Upper lobe of left lung (tissue), 6 donors: ENCODE data around the gene FANCG. TPM values are rescaled to one million over a fixed set of nuclear protein-coding genes. Genes with fewer than 3 reads are reported as not detected.

Source experiments
- ATAC-seq, 2 donors: fragments of 200-7000 bp; cut with Tn5 transposase; one replicate each; pipeline ENCODE4 v1.9.1; 2022; ENCODE audit warnings: mild to moderate bottlenecking in 2 of 2, moderate library complexity in 2 of 2; ENCODE audit not compliant: low FRiP score in 2 of 2
- DNase-seq, 2 donors: peaks; one replicate each; pipeline ENCODE4 v3.0.0-alpha.2; 2019 to 2020
- H3K27ac ChIP-seq, 4 donors: fragments of 200-600 bp; sonication (generic); one replicate each; pipeline ENCODE4 v1.5.1; 2016 to 2019
- H3K27me3 ChIP-seq, 4 donors: fragments of 200-600 bp; sonication (generic); one replicate each; pipeline ENCODE4 v1.5.1; 2017 to 2019
- H3K36me3 ChIP-seq, 4 donors: fragments of 200-600 bp; sonication (generic); one replicate each; pipeline ENCODE4 v1.5.1; 2016 to 2019
- H3K4me1 ChIP-seq, 4 donors: fragments of 200-600 bp; sonication (generic); one replicate each; pipeline ENCODE4 v1.5.1; 2018 to 2019
- H3K4me3 ChIP-seq, 4 donors: fragments of 200-600 bp; sonication (generic); one replicate each; pipeline ENCODE4 v1.5.1; 2017 to 2019; ENCODE audit warnings: mild to moderate bottlenecking in 2 of 4, moderate library complexity in 1 of 4
- H3K9me3 ChIP-seq, 4 donors: fragments of 200-600 bp; sonication (generic); one replicate each; pipeline ENCODE4 v1.5.1; 2018 to 2019
- CTCF ChIP-seq, 6 experiments: fragments of 450-650 bp in 4 of 6; fragments of 200-600 bp in 2 of 6; sonication (generic) in 2 of 6; IDR thresholded peaks; one replicate each; pipeline ENCODE4 v1.5.1; 2016 to 2019; ENCODE audit warnings: antibody characterized with exemption in 6 of 6
- EP300 ChIP-seq, 4 donors: sonication (generic); formaldehyde crosslinking; IDR thresholded peaks; one replicate each; pipeline ENCODE4 v1.5.1; 2017; ENCODE audit warnings: antibody characterized with exemption in 4 of 4, control low read depth in 2 of 4
- POLR2A ChIP-seq, 4 donors: fragments of 450-650 bp; IDR thresholded peaks; one replicate each; pipeline ENCODE4 v1.5.1; 2016 to 2017; ENCODE audit warnings: antibody characterized with exemption in 4 of 4, mild to moderate bottlenecking in 2 of 4
- POLR2AphosphoS5 ChIP-seq, 2 donors: sonication (generic); formaldehyde crosslinking; IDR thresholded peaks; one replicate each; pipeline ENCODE4 v1.5.1; 2017; ENCODE audit warnings: antibody characterized with exemption in 2 of 2
- WGBS, 2 donors: methylation state at CpG; one replicate each; pipeline ENCODE4 v1.1.5; 2017 to 2018; 5-methylcytosine and 5-hydroxymethylcytosine counted together
- total RNA-seq, 6 donors: library from RNA; depleted of rRNA in 4 of 6; stranded (reverse); fragments of >200 nt in 4 of 6; gene quantifications; one replicate each; pipeline versions ENCODE4 v1.1.0 to v1.2.1, GENCODE V29; 2016 to 2021
- donor health status: DM: no; HTN: no; CAD: no; lungs with moderate emphysema.
- donor health status: DM: no; HTN: yes; CAD: no; lungs with severe emphysema.

The FANCG gene
- total RNA-seq, result 10 to 100 TPM in 3 of 6 donors, 1 to 10 TPM in 3; 4.7 to 61.8 (median 9.1) TPM

DNA sequence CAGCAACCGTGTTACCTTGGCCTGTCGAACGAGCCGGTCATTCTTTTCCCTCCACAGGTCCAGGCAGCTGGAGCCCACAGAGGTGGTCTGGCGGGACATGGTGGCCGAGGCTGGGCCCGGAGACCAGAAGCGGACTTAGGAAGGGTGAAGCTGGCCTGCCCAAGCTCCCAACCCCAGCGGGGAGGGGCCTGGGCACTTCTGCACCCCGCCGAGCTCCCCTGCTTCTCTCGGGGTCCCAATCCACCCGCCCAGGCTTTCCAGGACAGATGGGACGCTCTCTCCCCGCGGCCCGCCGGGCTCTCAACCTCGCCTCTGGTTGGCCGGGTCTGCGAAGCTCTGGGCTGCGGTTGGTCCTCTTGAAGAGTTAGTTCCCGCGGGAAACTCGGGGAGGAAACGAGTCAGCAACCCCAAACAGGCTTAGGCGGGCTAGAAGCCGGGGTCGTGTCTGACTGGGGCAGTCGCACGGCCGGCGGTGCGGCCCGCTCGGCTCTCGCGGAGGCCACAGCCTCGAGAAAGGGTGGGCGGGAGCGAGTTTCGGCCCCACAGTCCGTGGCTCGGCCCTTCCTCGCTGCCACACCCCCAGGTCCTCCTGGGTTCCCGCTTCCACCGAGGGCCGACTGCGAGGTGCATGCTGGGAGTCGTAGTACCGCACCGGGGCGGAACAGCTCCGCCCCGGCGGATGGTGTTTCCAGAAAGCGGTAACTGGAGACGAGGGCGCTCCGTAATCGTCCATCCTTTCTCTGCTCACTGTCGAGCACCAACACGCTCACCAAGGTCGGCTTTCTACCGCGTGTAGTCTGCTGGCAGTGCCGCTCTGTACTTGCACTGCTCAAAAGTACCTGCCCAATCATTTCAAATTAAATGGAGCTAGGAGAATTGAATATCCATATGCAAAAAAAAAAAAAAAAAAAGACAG lies at the start of gene FANCG:
FANCG (minus strand) TSS at position 517 of the 916 bp plus-strand sequence; CDS start at position 99, 418 bp downstream.
- DNase-seq, result peak; percentile 94 to 95
- WGBS, 2 donors, result 0% methylated on average over 18 to 47 of the region's 67 CpGs
- peak; percentile 97 to 99 for ATAC-seq
- H3K4me3 ChIP-seq, result peak within 1 kb of the TSS; percentile 54 to 84 (median 78)
- H3K27ac ChIP-seq, result peak within 1 kb of the TSS; percentile 27 to 85 (median 68)
- TF ChIP-seq POLR2AphosphoS5 (IDR thresholded peaks at IDR 0.05), result peak; percentile 66 to 74
- TF ChIP-seq EP300 (IDR thresholded peaks at IDR 0.05), result no peak
- peak in 1 of 4 donors; percentile 61 for TF ChIP-seq POLR2A (IDR thresholded peaks at IDR 0.05)
- TF ChIP-seq CTCF (IDR thresholded peaks at IDR 0.05), result peak in 2 of 6 experiments; percentile 7 to 9
- peaks cover 0 to 6% (median 2%) of the 10 kb centered on the region in 4 donors for H3K36me3 ChIP-seq
- H3K27me3 ChIP-seq, result no peaks in the 10 kb centered on the region
- no peaks in the 10 kb centered on the region for H3K9me3 ChIP-seq
- H3K4me1 ChIP-seq, result peaks cover 8 to 21% (median 12%) of the 10 kb centered on the region in 4 donors

DNA sequence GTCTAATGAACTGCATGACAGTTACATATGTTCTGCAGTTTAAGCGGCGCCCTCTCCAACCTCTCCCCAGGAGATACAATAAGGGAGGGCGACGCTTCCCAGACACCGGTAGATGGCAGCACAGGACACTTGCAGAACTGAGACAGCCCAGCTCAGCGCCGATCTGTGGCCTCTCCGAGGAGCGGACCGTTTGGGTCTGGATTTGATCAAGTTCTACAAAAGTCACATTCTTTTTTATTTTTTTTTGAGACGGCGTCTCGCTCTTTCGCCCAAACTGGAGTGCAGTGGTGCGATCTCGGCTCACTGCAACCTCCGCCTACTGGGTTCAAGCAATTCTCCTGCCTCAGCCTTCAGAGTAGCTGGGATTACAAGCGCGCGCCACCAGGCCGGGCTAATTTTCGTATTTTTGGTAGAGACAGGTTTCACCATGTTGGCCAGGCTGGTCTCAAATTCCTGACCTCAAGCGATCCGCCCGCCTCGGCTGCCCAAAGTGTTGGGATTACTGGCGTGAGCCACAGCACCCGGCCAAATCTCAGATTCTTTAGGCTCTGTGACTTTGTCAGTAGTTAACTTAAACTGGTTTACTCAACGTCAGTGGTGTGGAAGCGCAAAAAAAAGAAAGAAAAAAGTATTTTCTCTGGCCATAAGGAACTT lies 37.3 kb upstream of the FANCG start:
- no peak for TF ChIP-seq EP300 (IDR thresholded peaks at IDR 0.05)
- no peak for TF ChIP-seq POLR2A (IDR thresholded peaks at IDR 0.05)
- TF ChIP-seq CTCF (IDR thresholded peaks at IDR 0.05), result peak; percentile 83 to 93 (median 91)
- TF ChIP-seq POLR2AphosphoS5 (IDR thresholded peaks at IDR 0.05), result no peak
- no peaks in the 10 kb centered on the region for H3K9me3 ChIP-seq
- no peaks in the 10 kb centered on the region for H3K36me3 ChIP-seq
- peak; percentile 86 to 94 for ATAC-seq
- peak overlapping the region in 3 of 4 donors; percentile 59 to 81 (median 69) for H3K4me3 ChIP-seq
- DNase-seq, result peak; percentile 60 to 96
- H3K27ac ChIP-seq, result peak overlapping the region; percentile 46 to 95 (median 80)
- H3K4me1 ChIP-seq, result peaks cover 36 to 48% (median 42%) of the 10 kb centered on the region in 4 donors
- no peaks in the 10 kb centered on the region for H3K27me3 ChIP-seq
- whole genome bisulfite sequencing, 2 donors, result 29% methylated on average over 29 to 30 of the region's 30 CpGs

DNA sequence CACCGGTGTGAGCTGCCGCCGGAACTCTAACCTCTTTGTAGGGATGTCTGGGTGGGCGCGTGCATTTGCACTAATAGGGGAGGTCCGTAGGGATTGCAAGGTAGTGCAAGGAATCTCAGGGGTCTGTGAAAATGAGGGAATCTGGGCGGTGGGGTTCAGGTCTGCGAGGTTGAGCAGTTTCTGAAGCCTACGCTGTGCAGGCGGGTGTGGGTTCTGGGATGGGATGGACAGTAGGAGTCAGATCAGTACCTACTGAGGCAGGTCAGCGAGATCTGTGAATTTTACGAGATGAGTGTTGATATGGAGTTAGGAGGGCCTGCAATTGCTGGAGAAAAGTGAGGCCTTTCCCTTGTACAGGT lies 36.8 kb upstream of the FANCG start:
- Histone ChIP-seq H3K9me3 (no peaks in the 10 kb centered on the region), H3K4me1 (peaks cover 40 to 53% (median 46%) of the 10 kb centered on the region in 4 donors), H3K36me3 (no peaks in the 10 kb centered on the region), H3K27ac (peak overlapping the region; percentile 88 to 98 (median 94)), H3K27me3 (no peaks in the 10 kb centered on the region), H3K4me3 (peak overlapping the region; percentile 43 to 81 (median 64))
- no peak for DNase-seq
- TF ChIP-seq CTCF (IDR thresholded peaks at IDR 0.05), result no peak
- no peak for TF ChIP-seq EP300 (IDR thresholded peaks at IDR 0.05)
- TF ChIP-seq POLR2AphosphoS5 (IDR thresholded peaks at IDR 0.05), result no peak
- no peak for TF ChIP-seq POLR2A (IDR thresholded peaks at IDR 0.05)
- no peak for ATAC-seq
- 0% methylated on average over 12 of the region's 12 CpGs for WGBS, 2 donors

DNA sequence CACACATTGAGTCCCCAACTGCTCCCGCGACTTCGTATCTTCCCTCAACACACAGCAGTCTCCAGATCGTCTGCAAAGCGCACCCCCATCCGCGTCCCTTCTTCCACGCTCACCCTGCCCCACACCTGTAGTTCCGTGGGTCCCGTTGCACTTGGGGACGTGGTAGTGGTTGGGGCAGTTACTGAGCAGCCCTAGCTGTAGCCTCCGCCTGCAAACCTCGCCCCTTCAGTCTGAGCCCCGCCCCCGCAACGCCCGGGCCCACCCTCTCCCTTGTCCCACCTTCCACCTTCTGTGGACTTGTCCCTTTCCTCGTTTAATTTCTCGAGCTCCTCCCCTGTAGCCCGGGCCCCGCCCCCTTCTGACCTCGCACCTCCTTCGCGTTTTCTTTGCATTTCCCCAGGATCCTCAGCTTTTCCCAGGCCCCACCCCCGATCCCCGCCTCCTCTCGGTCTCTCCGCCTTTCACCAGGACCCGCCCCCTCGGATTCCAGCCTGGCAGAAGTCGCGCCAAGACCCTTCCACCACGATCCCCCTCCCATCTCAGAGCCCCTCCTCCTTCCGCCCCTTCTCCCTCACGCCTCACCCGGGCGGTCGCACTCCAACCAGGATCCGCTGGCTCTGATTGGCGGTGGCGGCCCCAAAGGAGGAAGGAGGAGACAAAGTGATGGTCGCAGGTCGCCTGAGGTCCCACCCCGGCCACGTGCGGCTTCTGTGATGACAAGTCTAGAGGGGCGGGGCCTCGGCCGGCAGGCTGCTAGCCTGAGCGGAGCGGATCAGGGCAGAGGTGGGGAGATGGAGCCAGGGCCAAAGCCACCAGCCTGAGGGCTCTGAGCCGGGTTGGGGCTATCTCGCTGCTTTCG lies 36.2 kb upstream of the FANCG start, which contains the start of gene ATOSB:
ATOSB (minus strand) TSS at position 183 of the 859 bp plus-strand sequence. CDS start 7,588 bp downstream, outside the sequence.
- DNase-seq (peak; percentile 99), ATAC-seq (peak; percentile 74 to 93)
- Histone ChIP-seq H3K4me1 (peaks cover 41 to 56% (median 48%) of the 10 kb centered on the region in 4 donors), H3K36me3 (no peaks in the 10 kb centered on the region), H3K9me3 (no peaks in the 10 kb centered on the region), H3K4me3 (peak within 1 kb of the TSS; percentile 43 to 81 (median 64)), H3K27ac (peak within 1 kb of the TSS; percentile 88 to 98 (median 94)), H3K27me3 (no peaks in the 10 kb centered on the region)
- TF ChIP-seq EP300 (IDR thresholded peaks at IDR 0.05), result peak in 1 of 4 donors; percentile 10
- peak in 1 of 6 experiments; percentile 14 for TF ChIP-seq CTCF (IDR thresholded peaks at IDR 0.05)
- peak; percentile 40 to 75 for TF ChIP-seq POLR2AphosphoS5 (IDR thresholded peaks at IDR 0.05)
- peak in 3 of 4 donors; percentile 22 to 84 (median 75) for TF ChIP-seq POLR2A (IDR thresholded peaks at IDR 0.05)
- 1% methylated on average over 47 to 51 of the region's 54 CpGs for WGBS, 2 donors
